Measurements from ENCODE around the gene OPA3. TPM values are rescaled to one million over a fixed set of nuclear protein-coding genes. Genes with fewer than 3 reads are reported as not detected.
A peak's percentile ranks its signal among the peaks of the same experiment; 100 is the strongest.

Gene OPA3
- total and polyA plus RNA-seq, 10 of the 15 experiments (the other 5 are each of a cell fraction or from before 2014, with no cell fraction given): 2.2 to 24.3 (median 13.3) TPM

DNA sequence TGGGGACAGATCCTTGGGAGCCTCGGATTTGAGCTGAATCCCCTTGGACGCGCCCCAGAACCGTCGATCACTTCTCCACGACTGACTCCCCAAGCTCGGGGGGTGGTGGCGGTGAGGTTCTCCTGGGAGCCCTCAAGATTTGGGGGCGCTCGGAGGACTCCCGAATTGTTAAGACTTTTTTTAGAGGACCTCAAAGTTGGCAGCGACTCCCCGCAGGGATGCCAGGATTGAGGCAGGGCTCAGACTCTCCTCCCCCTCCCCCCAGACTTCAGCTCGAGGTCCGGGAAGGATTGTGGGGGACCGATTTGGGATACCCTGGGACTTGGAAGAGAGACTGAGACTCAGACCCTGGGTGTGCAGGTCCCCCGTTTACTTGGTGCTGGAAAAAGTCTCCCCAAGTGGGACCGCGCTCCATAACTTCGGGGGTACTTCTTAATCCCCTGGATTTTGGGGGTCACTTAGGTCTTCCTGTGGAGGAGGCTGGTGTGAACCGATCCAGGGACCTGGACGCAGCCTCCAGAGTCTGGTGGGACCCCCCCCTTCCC is 76.7 kb downstream of the OPA3 start (continued):
- peak; percentile 46 for TF ChIP-seq LARP7 (IDR thresholded peaks at IDR 0.05)
- 0 out of 2 replicates have a peak, but pooled peaks have one; percentile 2 for TF ChIP-seq CREB1 (IDR thresholded peaks at IDR 0.05; ENCODE audit: low read depth)
- TF ChIP-seq POLR2AphosphoS2 (IDR thresholded peaks at IDR 0.05; ENCODE audit: low read depth, low read length): 0 out of 2 replicates have a peak, but pooled peaks have one; percentile 21
- TF ChIP-seq, protein P1, sequence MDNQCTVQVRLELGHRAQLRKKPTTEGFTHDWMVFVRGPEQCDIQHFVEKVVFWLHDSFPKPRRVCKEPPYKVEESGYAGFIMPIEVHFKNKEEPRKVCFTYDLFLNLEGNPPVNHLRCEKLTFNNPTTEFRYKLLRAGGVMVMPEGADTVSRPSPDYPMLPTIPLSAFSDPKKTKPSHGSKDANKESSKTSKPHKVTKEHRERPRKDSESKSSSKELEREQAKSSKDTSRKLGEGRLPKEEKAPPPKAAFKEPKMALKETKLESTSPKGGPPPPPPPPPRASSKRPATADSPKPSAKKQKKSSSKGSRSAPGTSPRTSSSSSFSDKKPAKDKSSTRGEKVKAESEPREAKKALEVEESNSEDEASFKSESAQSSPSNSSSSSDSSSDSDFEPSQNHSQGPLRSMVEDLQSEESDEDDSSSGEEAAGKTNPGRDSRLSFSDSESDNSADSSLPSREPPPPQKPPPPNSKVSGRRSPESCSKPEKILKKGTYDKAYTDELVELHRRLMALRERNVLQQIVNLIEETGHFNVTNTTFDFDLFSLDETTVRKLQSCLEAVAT (IDR thresholded peaks at IDR 0.05): 0 out of 2 replicates have a peak, but pooled peaks have one; percentile 20
- TF ChIP-seq BCL11A (IDR thresholded peaks at IDR 0.05; ENCODE audit: low read depth, low read length): no peak
- TF ChIP-seq, protein P2, sequence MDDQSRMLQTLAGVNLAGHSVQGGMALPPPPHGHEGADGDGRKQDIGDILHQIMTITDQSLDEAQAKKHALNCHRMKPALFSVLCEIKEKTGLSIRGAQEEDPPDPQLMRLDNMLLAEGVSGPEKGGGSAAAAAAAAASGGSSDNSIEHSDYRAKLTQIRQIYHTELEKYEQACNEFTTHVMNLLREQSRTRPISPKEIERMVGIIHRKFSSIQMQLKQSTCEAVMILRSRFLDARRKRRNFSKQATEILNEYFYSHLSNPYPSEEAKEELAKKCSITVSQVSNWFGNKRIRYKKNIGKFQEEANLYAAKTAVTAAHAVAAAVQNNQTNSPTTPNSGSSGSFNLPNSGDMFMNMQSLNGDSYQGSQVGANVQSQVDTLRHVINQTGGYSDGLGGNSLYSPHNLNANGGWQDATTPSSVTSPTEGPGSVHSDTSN (IDR thresholded peaks at IDR 0.05; ENCODE audit: insufficient replicate concordance, low read depth, low read length): no peak

DNA sequence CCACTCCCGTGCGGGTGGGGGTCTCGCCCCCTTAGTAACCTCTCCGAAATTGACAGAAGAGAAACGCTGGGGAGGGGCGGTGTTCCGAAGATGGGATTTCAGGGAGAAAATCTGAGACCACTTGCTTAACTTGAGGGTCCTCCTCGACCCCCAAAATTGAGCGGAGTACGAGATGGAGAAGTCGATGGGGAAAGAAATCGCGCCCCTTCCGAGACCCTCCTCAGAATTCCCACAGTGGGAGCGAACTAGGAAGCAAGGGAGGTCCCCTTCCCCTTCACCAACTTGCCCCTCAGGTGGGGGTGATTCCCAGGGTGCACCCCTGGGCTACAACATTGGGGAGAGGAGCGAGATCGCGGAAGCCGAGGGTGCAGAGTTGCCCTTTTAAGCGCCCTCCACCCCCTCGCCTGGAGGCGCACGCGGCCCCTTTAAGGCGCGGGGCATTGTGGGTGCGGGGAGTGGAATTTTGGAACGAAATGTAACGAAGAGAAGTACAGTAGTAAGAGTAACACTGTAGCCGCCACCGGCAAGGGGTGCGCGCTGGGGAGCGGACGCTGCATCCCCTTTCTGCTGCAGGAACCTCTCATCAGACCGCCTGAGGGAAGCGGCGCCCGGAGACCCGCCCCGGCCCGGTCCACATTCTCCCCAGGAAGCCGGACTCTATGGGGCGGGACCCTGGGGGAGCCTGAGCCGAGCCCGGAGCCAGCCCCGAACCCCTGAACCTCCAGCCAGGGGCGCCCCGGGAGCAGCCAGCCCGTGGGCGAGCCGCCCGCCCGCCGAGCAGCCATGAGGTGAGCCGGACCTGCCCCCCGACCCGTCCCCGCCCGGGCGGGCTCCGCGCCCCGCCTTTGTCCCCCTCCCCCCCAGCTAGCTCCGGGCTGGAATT is 77.4 kb downstream of the OPA3 start, which contains the start of gene VASP:
Gene VASP (plus strand): TSS at position 491 of the 883 bp plus-strand sequence. CDS start 293 bp downstream, at position 784.
- peak within 1 kb of the TSS; percentile 90 for H3K4me2 ChIP-seq (ENCODE audit: control insufficient read depth, insufficient read depth)
- peak within 1 kb of the TSS; percentile 98 for H3K27ac ChIP-seq (ENCODE audit: control insufficient read depth, insufficient read depth)
- WGBS (ENCODE audit: insufficient coverage, insufficient replicate concordance, low lambda C conversion rate, missing lambda C conversion rate): 1% methylated on average over 58 of the region's 65 CpGs
- in situ Hi-C loops (cut with MboI): no loop called here
- no peaks in the 10 kb centered on the region for H4K20me1 ChIP-seq (ENCODE audit: control insufficient read depth, insufficient read depth)
- peak; percentile 54 for FAIRE-seq
- H3K4me1 ChIP-seq (ENCODE audit: control insufficient read depth, insufficient read depth, low read length): peaks cover 24% of the 10 kb centered on the region
- ChIA-PET SMC1A (ENCODE audit: uncharacterized antibody, unreplicated experiment) (no interaction called here), POLR2A (interaction anchor here (0.6 to 1.9 kb wide), 5 partner anchors 15 to 136 kb away, joined by 3 to 10 read pairs (median 7); no protein-coding TSS in a partner anchor), CTCF (interaction anchor here (1.0 kb wide), 1 partner anchor 135 kb away, joined by 6 read pairs; no protein-coding TSS in a partner anchor), RAD21 (ENCODE audit: unreplicated experiment) (interaction anchor here (1.1 to 1.7 kb wide), 2 partner anchors 28 to 135 kb away, joined by 3 to 5 read pairs; no protein-coding TSS in a partner anchor)
- peaks cover 57% of the 10 kb centered on the region for H3K79me2 ChIP-seq (ENCODE audit: control insufficient read depth, insufficient read depth, low read length)
- peak; percentile 64 for ATAC-seq
- H2AFZ ChIP-seq (ENCODE audit: control insufficient read depth, low read depth, low read length): peak within 1 kb of the TSS; percentile 86
- no TSS peak for BruUV-seq (replicated peaks)
- H3K9ac ChIP-seq (ENCODE audit: control insufficient read depth, insufficient read depth, low read length): peak within 1 kb of the TSS; percentile 98
- intact Hi-C loops (cut with micrococcal nuclease; ENCODE audit: unreplicated experiment): loop anchor here (5.0 kb wide), 1 partner anchor 135 kb away; no protein-coding TSS in a partner anchor
- peak; percentile 70 for DNase-seq (ENCODE audit: low read depth, low spot score)
- H3K36me3 ChIP-seq (ENCODE audit: control insufficient read depth in 2 of 2, insufficient read depth in 2 of 2, low read length in 1 of 2): no peaks in the 10 kb centered on the region
- H3K27me3 ChIP-seq (replicated peaks in 1 of 2; ENCODE audit: control insufficient read depth in 2 of 2, insufficient read depth in 2 of 2, low read length in 1 of 2): no peaks in the 10 kb centered on the region
- H3K4me3 ChIP-seq: peak within 1 kb of the TSS; percentile 99
- H3K9me3 ChIP-seq (replicated peaks; ENCODE audit: control insufficient read depth, insufficient read depth, low read length): no peaks in the 10 kb centered on the region; the same call in 2 of the 3 replicates
- TF ChIP-seq NBN (IDR thresholded peaks at IDR 0.05) (peak; percentile 4; the same call in 1 of the 2 replicates), RFX5 (IDR thresholded peaks at IDR 0.05; ENCODE audit: low read depth, low read length) (0 out of 2 replicates have a peak, but pooled peaks have one; percentile 17), ZNF207 (IDR thresholded peaks at IDR 0.05; ENCODE audit: borderline replicate concordance) (peak; percentile 93), SMC3 (IDR thresholded peaks at IDR 0.05; ENCODE audit: borderline replicate concordance, low read length) (no peak), FOXM1 (IDR thresholded peaks at IDR 0.05; ENCODE audit: low read depth, low read length) (no peak), RAD21 (IDR thresholded peaks at IDR 0.05; ENCODE audit: insufficient read depth, low read depth, low read length) (no peak)
- TF ChIP-seq, protein P3, sequence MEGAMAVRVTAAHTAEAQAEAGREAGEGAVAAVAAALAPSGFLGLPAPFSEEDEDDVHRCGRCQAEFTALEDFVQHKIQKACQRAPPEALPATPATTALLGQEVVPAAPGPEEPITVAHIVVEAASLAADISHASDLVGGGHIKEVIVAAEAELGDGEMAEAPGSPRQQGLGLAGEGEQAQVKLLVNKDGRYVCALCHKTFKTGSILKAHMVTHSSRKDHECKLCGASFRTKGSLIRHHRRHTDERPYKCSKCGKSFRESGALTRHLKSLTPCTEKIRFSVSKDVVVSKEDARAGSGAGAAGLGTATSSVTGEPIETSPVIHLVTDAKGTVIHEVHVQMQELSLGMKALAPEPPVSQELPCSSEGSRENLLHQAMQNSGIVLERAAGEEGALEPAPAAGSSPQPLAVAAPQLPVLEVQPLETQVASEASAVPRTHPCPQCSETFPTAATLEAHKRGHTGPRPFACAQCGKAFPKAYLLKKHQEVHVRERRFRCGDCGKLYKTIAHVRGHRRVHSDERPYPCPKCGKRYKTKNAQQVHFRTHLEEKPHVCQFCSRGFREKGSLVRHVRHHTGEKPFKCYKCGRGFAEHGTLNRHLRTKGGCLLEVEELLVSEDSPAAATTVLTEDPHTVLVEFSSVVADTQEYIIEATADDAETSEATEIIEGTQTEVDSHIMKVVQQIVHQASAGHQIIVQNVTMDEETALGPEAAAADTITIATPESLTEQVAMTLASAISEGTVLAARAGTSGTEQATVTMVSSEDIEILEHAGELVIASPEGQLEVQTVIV (IDR thresholded peaks at IDR 0.05; ENCODE audit: borderline replicate concordance, partially characterized antibody): peak; percentile 70
- TF ChIP-seq, protein P4, sequence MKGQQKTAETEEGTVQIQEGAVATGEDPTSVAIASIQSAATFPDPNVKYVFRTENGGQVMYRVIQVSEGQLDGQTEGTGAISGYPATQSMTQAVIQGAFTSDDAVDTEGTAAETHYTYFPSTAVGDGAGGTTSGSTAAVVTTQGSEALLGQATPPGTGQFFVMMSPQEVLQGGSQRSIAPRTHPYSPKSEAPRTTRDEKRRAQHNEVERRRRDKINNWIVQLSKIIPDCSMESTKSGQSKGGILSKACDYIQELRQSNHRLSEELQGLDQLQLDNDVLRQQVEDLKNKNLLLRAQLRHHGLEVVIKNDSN (IDR thresholded peaks at IDR 0.05; ENCODE audit: borderline replicate concordance, extremely low read length, insufficient read depth, low read depth, low read length): no peak

Data from GM12878 (cell line).